Activated B cell treated with CpG ODN at 0.5 μM for 24 hours (primary cell): ENCODE results near the gene INS. TPM values are rescaled to one million over a fixed set of nuclear protein-coding genes. Genes with fewer than 3 reads are reported as not detected.
"Not testable (repeated sequence)": the region's sequence is repeated elsewhere in the genome, so short reads cannot be mapped to it uniquely, and the experiment has no call there.

Experiments
- ATAC-seq: fragments of 200-7000 bp; cut with Tn5 transposase; one replicate; pipeline ENCODE4 v1.10.0; 2021; ENCODE audit warnings: low read depth, mild to moderate bottlenecking, moderate library complexity
- CTCF ChIA-PET: fragments of 350-600 bp; sonication (Branson Sonifier 250); formaldehyde crosslinking; loops from one replicate; lab custom pipeline; 2021; ENCODE audit warnings: antibody characterized with exemption; lab: Charles Lee
- POLR2A ChIA-PET: fragments of 350-600 bp; sonication (Branson Sonifier 250); formaldehyde crosslinking; loops from one replicate; lab custom pipeline; 2021; ENCODE audit warnings: antibody characterized with exemption; lab: Charles Lee
- DNase-seq: peaks from one replicate; pipeline ENCODE4 v3.0.0; 2022
- H3K27ac Mint-ChIP-seq: one replicate; pipeline ENCODE4 v1.8.0; 2020; ENCODE audit warnings: mixed read lengths
- H3K27me3 Mint-ChIP-seq: one replicate; pipeline ENCODE4 v1.8.0; 2021; ENCODE audit warnings: mixed read lengths
- H3K36me3 Mint-ChIP-seq: one replicate; pipeline ENCODE4 v1.8.0; 2021; ENCODE audit warnings: low read depth, mixed read lengths
- H3K4me1 Mint-ChIP-seq: one replicate; pipeline ENCODE4 v1.8.0; 2021; ENCODE audit warnings: mixed read lengths
- H3K4me3 Mint-ChIP-seq: one replicate; pipeline ENCODE4 v1.8.0; 2020; ENCODE audit warnings: mild to moderate bottlenecking, mixed read lengths
- H3K9me3 Mint-ChIP-seq: one replicate; pipeline ENCODE4 v1.8.0; 2020; ENCODE audit warnings: mixed read lengths
- CTCF ChIP-seq: fragments of 200-600 bp; IDR thresholded peaks from one replicate; pipeline ENCODE4 v1.8.0; 2022; ENCODE audit warnings: antibody characterized with exemption, mild to moderate bottlenecking
- intact Hi-C: fragments of 100-400 bp; cut with micrococcal nuclease; formaldehyde crosslinking; loops from one replicate; pipeline ENCODE4 v1.15.1; 2024
- total RNA-seq: library from RNA; stranded (reverse); gene quantifications from 2 replicates; pipeline ENCODE4 v1.2.3, GENCODE V29; 2022

INS gene
- total RNA-seq, 1 donor from 2014 or later, result not detected

- Mint-ChIP-seq H3K4me3 (no peak overlapping the region), H3K27me3 (peaks cover 20% of the 10 kb centered on the region), H3K9me3 (peaks cover 3% of the 10 kb centered on the region), H3K36me3 (no peaks in the 10 kb centered on the region), H3K27ac (no peak overlapping the region), H3K4me1 (no peaks in the 10 kb centered on the region)
- DNase-seq (no peak), ATAC-seq (no peak)
- POLR2A ChIA-PET, result no interaction called here
- intact Hi-C loops, result no loop called here
- no peak for TF ChIP-seq CTCF
- CTCF ChIA-PET, result no interaction called here
Observed at GRCh38 chr11:2128511-2129307, 32.3 kb downstream of the INS start.

GRCh38 chr11:2128130-2128510, 32.9 kb downstream of the INS start:
- Mint-ChIP-seq H3K27me3 (peaks cover 20% of the 10 kb centered on the region), H3K36me3 (no peaks in the 10 kb centered on the region), H3K27ac (no peak overlapping the region), H3K4me1 (no peaks in the 10 kb centered on the region), H3K4me3 (no peak overlapping the region), H3K9me3 (peaks cover 3% of the 10 kb centered on the region)
- intact Hi-C loops, result no loop called here
- ATAC-seq (no peak), DNase-seq (no peak)
- TF ChIP-seq CTCF, result no peak
- ChIA-PET CTCF (no interaction called here), POLR2A (no interaction called here)

- no peaks in the 10 kb centered on the region for H3K4me1 Mint-ChIP-seq
- DNase-seq, result no peak
- intact Hi-C loops, result no loop called here
- TF ChIP-seq CTCF, result no peak
- ChIA-PET POLR2A (no interaction called here), CTCF (no interaction called here)
- peaks cover 16% of the 10 kb centered on the region for H3K27me3 Mint-ChIP-seq
- no peak overlapping the region for H3K27ac Mint-ChIP-seq
- no peaks in the 10 kb centered on the region for H3K36me3 Mint-ChIP-seq
- no peak for ATAC-seq
- peaks cover 3% of the 10 kb centered on the region for H3K9me3 Mint-ChIP-seq
- no peak overlapping the region for H3K4me3 Mint-ChIP-seq
Observed at GRCh38 chr11:2127482-2128129, 33.4 kb downstream of the INS start.

GRCh38 chr11:2126520-2127085, 34.4 kb downstream of the INS start:
- DNase-seq (no peak), ATAC-seq (no peak)
- CTCF ChIA-PET, result no interaction called here

GRCh38 chr11:2124736-2125484, 36.1 kb downstream of the INS start:
- CTCF ChIA-PET, H3K9me3 Mint-ChIP-seq, H3K27ac Mint-ChIP-seq, DNase-seq, intact Hi-C loops, H3K4me3 Mint-ChIP-seq, H3K4me1 Mint-ChIP-seq, POLR2A ChIA-PET, H3K36me3 Mint-ChIP-seq, ATAC-seq: not testable (repeated sequence)
- peaks cover 22% of the 10 kb centered on the region for H3K27me3 Mint-ChIP-seq

More at GRCh38 chr11:2126520-2127085, 34.4 kb downstream of the INS start:
- Mint-ChIP-seq H3K27me3 (peaks cover 14% of the 10 kb centered on the region), H3K27ac (no peak overlapping the region), H3K9me3 (peaks cover 3% of the 10 kb centered on the region), H3K4me1 (no peaks in the 10 kb centered on the region), H3K4me3 (no peak overlapping the region), H3K36me3 (no peaks in the 10 kb centered on the region)
- TF ChIP-seq CTCF, result no peak
- POLR2A ChIA-PET, result no interaction called here
- intact Hi-C loops, result no loop called here
